Testis (tissue), 2 donors: ENCODE results near the gene LRMDA.

Experiments used
- CTCF ChIP-seq, 3 experiments: fragments of 450-650 bp in 2 of 3; fragments of 200-600 bp in 1 of 3; sonication (generic) in 1 of 3; IDR thresholded peaks; one replicate each; pipeline ENCODE4 v1.5.1; 2016 to 2019; ENCODE audit warnings: antibody characterized with exemption in 3 of 3, mild to moderate bottlenecking in 2 of 3, moderate library complexity in 1 of 3
- POLR2A ChIP-seq: fragments of 450-650 bp; IDR thresholded peaks from one replicate; pipeline ENCODE4 v1.6.1; 2017; ENCODE audit warnings: antibody characterized with exemption, mild to moderate bottlenecking, moderate library complexity

DNA sequence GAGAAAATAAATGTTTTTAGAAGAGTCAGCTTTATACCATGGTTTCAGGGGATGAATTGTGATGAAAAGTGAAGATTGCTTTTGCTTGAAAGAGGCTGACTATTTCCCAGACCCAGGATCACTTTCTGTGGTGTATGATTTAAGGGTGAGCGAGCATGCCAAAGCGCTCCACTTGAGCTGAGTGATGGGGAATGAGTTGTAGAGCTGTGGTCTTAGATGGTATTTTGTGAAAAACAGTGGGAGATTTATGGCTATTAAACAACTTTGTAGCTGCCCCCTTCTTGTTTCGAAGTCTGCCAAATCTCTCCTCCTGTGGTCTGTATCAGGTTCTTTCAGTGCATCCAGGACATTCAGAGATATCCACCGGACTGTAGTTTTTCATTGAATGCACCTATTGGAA is 888.2 kb downstream of the LRMDA start:
- TF ChIP-seq CTCF (IDR thresholded peaks at IDR 0.05) (no peak), POLR2A (no peak)
